Activated CD4-positive, CD25-positive, alpha-beta regulatory T cell treated with anti-CD3 and anti-CD28 coated beads, Interleukin-2, amount 50 U/mL, for 72 hours (primary cell): ENCODE measurements around the gene PABPC1L2B.
"Not testable (repeated sequence)": the region's sequence is repeated elsewhere in the genome, so short reads cannot be mapped to it uniquely, and the experiment has no call there.

Source experiments
- DNase-seq: peaks from one replicate; pipeline ENCODE4 v3.0.0; 2021

Gene PABPC1L2B

DNA sequence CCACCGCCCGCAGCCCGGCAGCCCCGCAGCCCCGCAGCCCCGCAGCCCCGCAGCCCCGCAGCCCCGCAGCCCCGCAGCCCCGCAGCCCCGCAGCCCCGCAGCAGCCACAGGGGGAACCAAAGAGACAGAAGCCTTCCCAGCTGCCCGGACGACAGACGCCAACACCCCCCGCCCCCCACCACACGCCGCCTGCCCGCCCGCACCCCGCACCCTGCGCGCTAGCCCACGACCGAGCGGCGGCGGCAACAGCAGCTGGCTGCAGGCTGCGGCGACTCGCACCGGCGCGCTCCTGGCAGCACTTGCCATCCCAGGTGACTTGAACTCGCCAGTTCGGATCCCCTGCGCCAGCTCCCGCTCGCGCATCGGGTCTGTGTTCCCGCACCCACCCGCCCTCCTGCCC lies at the start of gene PABPC1L2B:
PABPC1L2B (plus strand) TSS at position 207 of the 400 bp plus-strand sequence. CDS start 704 bp downstream, outside the sequence.
- not testable (repeated sequence) for DNase-seq

DNA sequence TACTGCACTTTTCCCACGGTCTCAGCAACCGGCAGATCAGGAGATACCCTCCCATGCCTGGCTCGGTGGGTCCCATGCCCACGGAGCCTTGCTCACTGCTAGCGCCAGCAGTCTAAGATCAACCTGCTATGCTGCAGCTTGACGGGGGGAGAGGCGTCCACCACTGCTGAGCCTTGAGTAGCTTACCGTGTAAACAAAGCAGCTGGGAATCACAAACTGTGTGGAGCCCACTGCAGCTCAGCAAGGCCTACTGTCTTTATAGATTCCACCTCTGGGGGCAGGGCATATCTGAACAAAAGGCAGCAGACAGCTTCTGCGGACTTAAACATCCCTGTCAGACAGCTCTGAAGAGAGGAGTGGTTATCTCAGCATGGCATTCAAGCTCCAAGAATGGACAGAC lies 42.8 kb upstream of the PABPC1L2B start:
- DNase-seq, result not testable (repeated sequence)

DNA sequence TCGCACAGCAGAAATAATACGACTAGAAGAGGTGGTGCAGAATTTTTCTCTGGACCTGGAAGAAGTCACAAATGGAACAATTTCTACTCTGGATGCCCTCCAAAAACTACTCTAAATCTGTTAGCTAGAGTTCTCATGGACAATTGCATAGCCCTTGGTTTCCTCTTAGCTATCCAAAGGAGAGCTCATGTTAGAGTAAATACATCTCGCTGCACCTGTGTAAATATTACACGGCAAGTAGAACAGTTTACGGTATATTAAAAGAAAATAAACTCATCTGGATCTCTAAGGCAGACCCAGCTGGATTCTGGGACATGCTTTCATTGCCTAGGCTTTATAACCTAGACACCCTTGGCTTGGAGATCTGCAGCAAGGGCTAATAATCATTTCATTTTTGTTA lies 30.9 kb upstream of the PABPC1L2B start:
- DNase-seq, result not testable (repeated sequence)

DNA sequence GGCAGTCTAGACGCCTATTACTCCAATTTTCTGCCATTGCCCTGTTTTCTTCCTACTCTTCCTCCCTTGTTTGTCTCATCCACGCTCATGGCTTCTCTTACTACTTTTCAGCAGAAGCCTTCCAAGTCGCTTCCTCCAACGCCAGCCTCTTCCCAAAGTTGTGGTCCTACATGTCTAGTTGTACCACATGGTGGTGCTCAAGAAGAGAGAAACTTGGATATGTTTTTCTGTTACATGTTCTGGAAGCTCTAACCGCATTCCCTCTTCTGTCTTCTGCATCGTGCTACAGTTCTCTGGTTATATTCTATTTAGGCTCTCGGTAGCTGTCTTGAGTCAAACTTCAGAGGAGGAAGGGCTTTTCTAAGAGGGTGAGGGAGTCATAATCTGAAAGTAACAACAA lies 27.9 kb upstream of the PABPC1L2B start:
- not testable (repeated sequence) for DNase-seq

DNA sequence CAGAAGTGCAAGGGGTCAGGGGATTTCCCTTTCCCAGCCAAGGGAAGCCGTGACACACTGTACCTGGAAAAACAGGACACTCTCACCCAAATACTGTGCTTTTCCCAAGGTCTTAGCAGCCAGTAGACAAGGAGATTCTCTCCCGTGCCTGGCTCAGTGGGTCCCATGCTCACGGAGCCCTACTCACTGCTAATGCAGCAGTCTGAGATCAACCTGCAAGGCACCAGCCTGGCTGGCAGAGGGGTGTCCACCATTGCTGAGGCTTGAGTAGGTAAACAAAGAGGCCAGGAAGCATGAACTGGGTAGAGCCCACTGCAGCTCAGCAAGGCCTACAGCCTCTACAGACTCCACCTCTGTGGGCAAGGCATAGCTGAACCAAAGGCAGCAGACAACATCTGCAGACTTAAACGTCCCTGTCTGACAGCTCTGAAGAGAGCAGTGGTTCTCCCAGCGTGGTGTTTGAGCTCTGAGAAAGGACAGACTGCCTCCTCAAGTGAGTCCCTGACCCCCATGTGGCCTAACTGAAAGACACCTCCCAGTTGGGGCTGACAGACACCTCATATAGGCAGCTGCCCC lies 21.8 kb upstream of the PABPC1L2B start:
- DNase-seq, result not testable (repeated sequence)

DNA sequence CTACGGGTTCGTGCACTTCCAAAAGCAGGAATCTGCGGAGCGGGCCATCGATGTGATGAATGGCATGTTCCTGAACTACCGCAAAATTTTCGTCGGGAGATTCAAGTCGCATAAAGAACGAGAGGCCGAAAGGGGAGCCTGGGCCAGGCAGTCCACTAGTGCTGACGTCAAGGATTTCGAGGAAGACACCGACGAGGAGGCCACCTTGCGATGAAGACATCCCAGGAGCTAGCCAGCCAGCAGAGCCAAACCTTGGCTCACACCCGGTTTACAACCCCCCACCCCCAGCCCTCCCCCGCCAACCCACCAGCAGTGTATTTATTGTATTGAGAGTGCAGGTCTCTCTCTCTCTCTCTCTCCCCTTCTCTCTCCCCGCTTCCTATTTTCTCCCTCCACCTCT lies 1.3 kb downstream of the PABPC1L2B start:
- DNase-seq, result not testable (repeated sequence)

DNA sequence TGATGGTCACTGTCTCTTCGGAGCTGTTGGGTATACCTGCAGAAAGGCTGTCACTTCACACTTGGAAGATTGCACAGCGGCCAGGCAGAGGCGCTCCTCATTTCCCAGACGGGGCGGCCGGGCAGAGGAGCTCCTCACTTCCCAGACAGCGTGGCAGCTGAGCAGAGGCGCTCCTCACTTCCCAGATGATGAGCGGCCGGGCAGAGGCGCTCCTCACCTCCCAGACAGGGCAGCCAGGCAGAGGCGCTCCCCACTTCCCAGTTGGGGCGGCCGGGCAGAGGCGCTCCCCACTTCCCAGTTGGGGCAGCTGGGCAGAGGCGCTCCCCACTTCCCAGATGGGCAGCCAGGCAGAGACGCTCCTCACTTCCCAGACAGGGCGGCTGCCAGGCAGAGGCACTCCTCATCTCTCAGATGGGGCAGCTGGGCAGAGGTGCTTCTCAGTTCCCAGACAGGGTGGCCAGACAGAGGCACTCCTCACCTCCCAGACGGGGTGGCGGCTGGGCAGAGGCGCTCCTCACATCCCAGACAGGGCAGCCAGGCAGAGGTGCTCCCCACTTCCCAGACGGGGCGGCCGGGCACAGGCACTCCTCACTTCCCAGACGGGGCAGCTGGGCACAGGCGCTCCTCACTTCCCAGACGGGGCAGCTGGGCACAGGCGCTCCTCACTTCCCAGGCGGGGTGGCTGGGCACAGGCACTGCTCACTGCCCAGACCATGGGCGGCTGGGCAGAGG lies 18.8 kb downstream of the PABPC1L2B start:
- no peak for DNase-seq

DNA sequence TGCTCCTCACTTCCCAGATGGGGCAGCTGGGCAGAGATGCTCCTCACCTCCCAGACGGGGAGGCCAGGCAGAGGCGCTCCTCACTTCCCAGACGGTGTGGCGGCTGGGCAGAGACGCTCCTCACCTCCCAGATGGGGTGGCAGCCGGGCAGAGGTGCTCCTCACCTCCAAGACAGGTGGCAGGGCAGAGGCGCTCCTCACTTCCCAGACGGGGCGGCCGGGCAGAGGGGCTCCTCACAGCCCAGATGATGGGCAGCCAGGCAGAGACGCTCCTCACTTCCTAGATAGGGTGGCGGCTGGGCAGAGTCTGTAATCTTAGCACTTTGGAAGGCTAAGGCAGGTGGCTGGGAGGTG lies 19.3 kb downstream of the PABPC1L2B start:
- DNase-seq, result not testable (repeated sequence)

DNA sequence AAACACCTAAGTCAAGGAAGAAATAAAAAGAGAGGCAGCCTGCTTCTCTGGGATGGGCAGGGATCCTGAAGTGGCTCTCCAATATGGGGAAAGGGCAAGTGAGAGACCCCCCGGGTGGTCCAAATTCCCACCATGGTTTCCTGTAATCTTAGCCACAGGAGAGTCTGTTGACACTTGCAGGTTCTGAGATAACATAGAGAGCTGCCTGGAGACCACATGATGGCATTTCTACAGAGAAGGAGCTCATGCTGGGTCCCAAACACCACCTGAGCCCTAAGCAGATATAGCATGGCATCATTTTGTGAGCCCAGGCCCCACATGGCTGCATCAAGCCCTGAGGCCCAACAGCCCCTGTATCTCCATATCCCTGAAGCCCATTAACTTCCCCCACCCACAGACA lies 26.1 kb downstream of the PABPC1L2B start:
- DNase-seq, result no peak
